ENCODE results near the gene AXIN1.

AXIN1 gene

GRCh38 chr16:269061-269796, 83.3 kb downstream of the AXIN1 start:
- TF ChIP-seq TAF1 (IDR thresholded peaks at IDR 0.05; ENCODE audit: low read depth) (no peak), TEAD4 (IDR thresholded peaks at IDR 0.05) (no peak), ZBTB7A (IDR thresholded peaks at IDR 0.05; ENCODE audit: low read depth) (no peak), RAD21 (IDR thresholded peaks at IDR 0.05; ENCODE audit: low read depth) (no peak), CREB1 (IDR thresholded peaks at IDR 0.05; ENCODE audit: low read depth) (no peak), EGR1 (IDR thresholded peaks at IDR 0.05) (no peak), REST (IDR thresholded peaks at IDR 0.05; ENCODE audit: low read depth) (no peak), FOXM1 (IDR thresholded peaks at IDR 0.05; ENCODE audit: borderline replicate concordance, low read depth) (no peak), TCF12 (IDR thresholded peaks at IDR 0.05; ENCODE audit: low read depth) (no peak), NFIC (IDR thresholded peaks at IDR 0.05) (no peak), YY1 (IDR thresholded peaks at IDR 0.05; ENCODE audit: low read depth) (no peak), CEBPB (IDR thresholded peaks at IDR 0.05) (no peak), EP300 (IDR thresholded peaks at IDR 0.05; ENCODE audit: borderline replicate concordance) (no peak)
- TF ChIP-seq, protein P1, sequence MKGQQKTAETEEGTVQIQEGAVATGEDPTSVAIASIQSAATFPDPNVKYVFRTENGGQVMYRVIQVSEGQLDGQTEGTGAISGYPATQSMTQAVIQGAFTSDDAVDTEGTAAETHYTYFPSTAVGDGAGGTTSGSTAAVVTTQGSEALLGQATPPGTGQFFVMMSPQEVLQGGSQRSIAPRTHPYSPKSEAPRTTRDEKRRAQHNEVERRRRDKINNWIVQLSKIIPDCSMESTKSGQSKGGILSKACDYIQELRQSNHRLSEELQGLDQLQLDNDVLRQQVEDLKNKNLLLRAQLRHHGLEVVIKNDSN (IDR thresholded peaks at IDR 0.05), result no peak
- TF ChIP-seq, protein P2, sequence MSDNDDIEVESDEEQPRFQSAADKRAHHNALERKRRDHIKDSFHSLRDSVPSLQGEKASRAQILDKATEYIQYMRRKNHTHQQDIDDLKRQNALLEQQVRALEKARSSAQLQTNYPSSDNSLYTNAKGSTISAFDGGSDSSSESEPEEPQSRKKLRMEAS (IDR thresholded peaks at IDR 0.05), result no peak

DNA sequence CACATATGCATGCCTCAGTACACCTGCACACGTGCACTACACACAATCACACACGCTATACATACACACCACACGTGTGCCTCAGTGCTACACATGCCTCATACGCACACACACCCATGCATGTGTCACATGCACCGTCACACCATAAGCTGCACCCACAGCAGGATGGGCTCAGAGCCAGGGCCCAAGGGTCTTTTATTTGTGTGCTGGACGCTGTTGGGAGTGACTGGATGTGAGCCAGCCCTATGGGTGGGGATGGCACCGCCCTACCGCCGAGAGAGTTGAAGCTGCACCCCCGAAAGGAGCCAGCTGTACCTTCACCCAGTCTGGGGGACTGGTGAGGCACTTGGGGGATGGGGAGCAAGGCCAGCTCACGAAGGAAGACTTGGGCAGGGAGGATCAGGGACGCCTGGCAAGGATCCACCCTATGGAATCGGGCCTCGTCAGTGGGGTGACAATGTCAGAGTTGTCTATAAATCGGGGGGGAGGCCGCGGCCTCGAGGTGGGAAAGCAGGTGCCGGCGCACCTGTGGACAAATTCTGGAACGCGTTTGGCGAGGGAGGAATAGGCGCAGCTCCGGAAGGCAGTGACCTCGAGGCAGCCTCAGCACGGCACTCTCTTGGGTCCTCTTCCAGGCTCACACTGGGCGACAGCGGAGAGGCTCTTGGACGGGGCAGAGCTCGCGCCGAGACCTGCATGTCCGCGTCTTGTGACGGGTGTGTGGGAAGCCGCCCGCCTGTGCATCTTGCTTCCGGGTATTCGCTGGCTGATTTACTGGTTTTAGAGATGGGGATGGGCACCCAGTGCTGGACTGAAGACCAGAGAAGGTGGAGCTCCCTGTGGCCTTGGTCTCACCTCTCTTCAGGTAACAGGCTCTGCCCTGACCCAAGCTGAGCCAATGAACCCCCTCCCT, 84.1 kb downstream of the AXIN1 start:
- no peak for TF ChIP-seq TCF12 (IDR thresholded peaks at IDR 0.05; ENCODE audit: low read depth)
- TF ChIP-seq NFIC (IDR thresholded peaks at IDR 0.05), result no peak
- no peak for TF ChIP-seq EP300 (IDR thresholded peaks at IDR 0.05; ENCODE audit: borderline replicate concordance)
- TF ChIP-seq YY1 (IDR thresholded peaks at IDR 0.05; ENCODE audit: low read depth), result no peak
- TF ChIP-seq TEAD4 (IDR thresholded peaks at IDR 0.05), result no peak
- TF ChIP-seq RAD21 (IDR thresholded peaks at IDR 0.05; ENCODE audit: low read depth), result no peak
- no peak for TF ChIP-seq TAF1 (IDR thresholded peaks at IDR 0.05; ENCODE audit: low read depth)
- TF ChIP-seq CEBPB (IDR thresholded peaks at IDR 0.05), result no peak
- TF ChIP-seq REST (IDR thresholded peaks at IDR 0.05; ENCODE audit: low read depth), result no peak
- no peak for TF ChIP-seq FOXM1 (IDR thresholded peaks at IDR 0.05; ENCODE audit: borderline replicate concordance, low read depth)
- TF ChIP-seq EGR1 (IDR thresholded peaks at IDR 0.05), result no peak
- TF ChIP-seq, protein P2 (IDR thresholded peaks at IDR 0.05), result no peak
- TF ChIP-seq, protein P1 (IDR thresholded peaks at IDR 0.05), result no peak
- TF ChIP-seq CREB1 (IDR thresholded peaks at IDR 0.05; ENCODE audit: low read depth), result no peak
- no peak for TF ChIP-seq ZBTB7A (IDR thresholded peaks at IDR 0.05; ENCODE audit: low read depth)

DNA sequence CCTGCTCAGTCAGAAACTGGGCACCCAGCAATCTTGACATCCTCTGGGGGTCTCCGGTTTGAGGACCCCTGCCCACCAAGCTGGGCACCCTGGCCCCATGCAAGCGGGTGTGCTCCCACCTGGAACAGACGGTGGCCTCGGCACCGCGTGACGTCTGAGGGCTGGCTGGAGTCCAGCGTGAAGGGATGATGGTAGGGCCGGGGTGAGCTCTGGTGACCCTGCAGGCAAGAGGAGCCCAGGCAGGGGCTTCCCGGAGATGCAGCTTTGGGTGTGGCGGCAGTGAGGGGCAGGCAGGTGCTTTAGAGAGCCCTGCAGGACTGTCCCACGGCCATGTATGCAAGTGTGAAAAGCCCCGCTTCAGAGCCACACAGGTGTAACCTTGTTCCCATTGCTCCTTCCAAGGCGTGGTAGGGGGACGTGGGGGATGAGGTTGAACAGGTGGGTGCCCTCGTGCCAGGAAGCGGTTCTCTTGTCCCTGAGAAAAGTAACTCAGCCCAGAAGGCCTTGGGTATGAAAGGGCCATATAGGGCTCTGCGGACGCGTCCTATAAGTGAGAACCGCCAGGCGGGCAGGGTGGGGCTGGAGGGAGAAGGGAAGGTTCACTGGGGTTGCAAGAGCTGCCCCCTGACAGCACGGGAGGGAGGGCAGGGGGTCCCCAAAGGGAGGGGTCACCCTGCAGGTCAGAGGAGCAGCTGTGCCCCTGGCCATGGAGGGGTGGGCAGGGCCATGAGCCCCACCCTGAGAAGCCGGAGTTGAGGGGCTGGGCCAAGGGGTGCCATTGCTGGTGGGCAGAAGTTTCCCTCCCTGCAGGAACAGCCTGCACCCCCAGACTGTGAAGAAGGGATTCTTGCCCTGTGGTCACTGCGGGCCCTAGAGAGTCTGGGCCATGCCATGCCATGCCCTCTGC, 86.0 kb downstream of the AXIN1 start:
- TF ChIP-seq EGR1 (IDR thresholded peaks at IDR 0.05) (no peak), ZBTB7A (IDR thresholded peaks at IDR 0.05; ENCODE audit: low read depth) (no peak), RAD21 (IDR thresholded peaks at IDR 0.05; ENCODE audit: low read depth) (no peak), REST (IDR thresholded peaks at IDR 0.05; ENCODE audit: low read depth) (no peak), TCF12 (IDR thresholded peaks at IDR 0.05; ENCODE audit: low read depth) (no peak), CEBPB (IDR thresholded peaks at IDR 0.05) (no peak), YY1 (IDR thresholded peaks at IDR 0.05; ENCODE audit: low read depth) (no peak), EP300 (IDR thresholded peaks at IDR 0.05; ENCODE audit: borderline replicate concordance) (no peak), TAF1 (IDR thresholded peaks at IDR 0.05; ENCODE audit: low read depth) (no peak), CREB1 (IDR thresholded peaks at IDR 0.05; ENCODE audit: low read depth) (no peak), NFIC (IDR thresholded peaks at IDR 0.05) (no peak), FOXM1 (IDR thresholded peaks at IDR 0.05; ENCODE audit: borderline replicate concordance, low read depth) (no peak), TEAD4 (IDR thresholded peaks at IDR 0.05) (no peak)
- TF ChIP-seq, protein P1 (IDR thresholded peaks at IDR 0.05), result no peak
- TF ChIP-seq, protein P2 (IDR thresholded peaks at IDR 0.05), result no peak

Data from Ishikawa (cell line).